ENCODE results near the gene RALGPS1. TPM values are rescaled to one million over a fixed set of nuclear protein-coding genes. Genes with fewer than 3 reads are reported as not detected.

RALGPS1 gene
- total and polyA plus RNA-seq, 2 of the 8 experiments (the other 6 are each of a cell fraction or from before 2014, with no cell fraction given) = 20.0 to 23.5 TPM

DNA sequence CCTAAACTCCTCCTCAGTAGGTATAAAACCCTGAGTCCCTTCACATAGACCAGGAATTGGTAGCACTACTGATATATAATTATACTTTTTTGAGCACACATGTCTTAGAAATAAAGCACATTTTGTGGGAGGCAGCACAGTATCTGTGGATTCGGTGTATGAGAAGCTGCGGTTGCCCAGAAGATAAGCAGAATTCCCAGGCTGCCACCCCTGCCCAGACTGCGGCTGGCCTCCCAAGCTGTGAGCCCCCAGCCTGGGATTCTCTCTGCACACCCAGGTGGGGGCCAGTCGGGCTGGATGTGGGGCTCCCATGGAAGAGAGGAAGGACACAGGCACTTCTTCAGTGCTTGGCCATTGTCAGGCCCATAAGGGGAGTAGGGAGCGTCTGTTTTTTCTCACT, 233.4 kb downstream of the RALGPS1 start (continued):
- no peak for TF ChIP-seq CHD7 (IDR thresholded peaks at IDR 0.05; ENCODE audit: insufficient replicate concordance, low read length)

Data from H1 (cell line).